Measurements from ENCODE around the gene YPEL1. TPM values are rescaled to one million over a fixed set of nuclear protein-coding genes. Genes with fewer than 3 reads are reported as not detected.

The YPEL1 gene
- total and polyA plus RNA-seq, 4 donors = 1.6 to 15.1 (median 3.5) TPM

DNA sequence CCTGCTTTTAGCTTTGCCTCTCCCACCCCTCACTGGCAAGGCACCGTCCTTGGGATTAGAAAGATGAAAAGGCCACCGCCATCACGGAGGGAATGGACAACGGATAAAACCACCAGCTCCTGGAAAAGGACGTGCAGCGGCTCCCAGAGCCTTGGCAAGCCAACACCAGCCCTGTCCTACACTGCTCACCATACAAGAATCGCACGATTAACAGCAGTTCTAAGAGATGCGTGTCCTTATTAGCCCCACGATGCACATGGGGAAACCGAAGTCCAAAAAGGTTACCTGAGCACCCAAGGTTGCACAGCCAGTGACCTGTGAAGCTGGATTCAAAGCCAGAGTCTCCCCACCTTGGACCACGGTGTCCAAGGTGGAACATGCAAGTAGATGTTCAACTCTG lies 7.3 kb downstream of the YPEL1 start:
- TF ChIP-seq, protein P1, sequence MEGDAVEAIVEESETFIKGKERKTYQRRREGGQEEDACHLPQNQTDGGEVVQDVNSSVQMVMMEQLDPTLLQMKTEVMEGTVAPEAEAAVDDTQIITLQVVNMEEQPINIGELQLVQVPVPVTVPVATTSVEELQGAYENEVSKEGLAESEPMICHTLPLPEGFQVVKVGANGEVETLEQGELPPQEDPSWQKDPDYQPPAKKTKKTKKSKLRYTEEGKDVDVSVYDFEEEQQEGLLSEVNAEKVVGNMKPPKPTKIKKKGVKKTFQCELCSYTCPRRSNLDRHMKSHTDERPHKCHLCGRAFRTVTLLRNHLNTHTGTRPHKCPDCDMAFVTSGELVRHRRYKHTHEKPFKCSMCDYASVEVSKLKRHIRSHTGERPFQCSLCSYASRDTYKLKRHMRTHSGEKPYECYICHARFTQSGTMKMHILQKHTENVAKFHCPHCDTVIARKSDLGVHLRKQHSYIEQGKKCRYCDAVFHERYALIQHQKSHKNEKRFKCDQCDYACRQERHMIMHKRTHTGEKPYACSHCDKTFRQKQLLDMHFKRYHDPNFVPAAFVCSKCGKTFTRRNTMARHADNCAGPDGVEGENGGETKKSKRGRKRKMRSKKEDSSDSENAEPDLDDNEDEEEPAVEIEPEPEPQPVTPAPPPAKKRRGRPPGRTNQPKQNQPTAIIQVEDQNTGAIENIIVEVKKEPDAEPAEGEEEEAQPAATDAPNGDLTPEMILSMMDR (IDR thresholded peaks at IDR 0.05; ENCODE audit: control extremely low read depth, extremely low read depth) = no peak
- ATAC-seq (ENCODE audit: insufficient read depth, low FRiP score) (no peak), DNase-seq (no peak)
- Histone ChIP-seq H3K27ac (ENCODE audit: low read depth in 1 of 2, low read length in 1 of 2) (no peak overlapping the region), H3K27me3 (ENCODE audit: control insufficient read depth in 3 of 3, insufficient read depth in 3 of 3, low read length in 2 of 3) (no peaks in the 10 kb centered on the region), H3K4me1 (ENCODE audit: control insufficient read depth in 5 of 5, insufficient read depth in 5 of 5, low read length in 5 of 5) (no peaks in the 10 kb centered on the region), H3K4me3 (no peak overlapping the region), H3K9me3 (ENCODE audit: control insufficient read depth in 4 of 4, insufficient read depth in 3 of 4, low read length in 3 of 4) (peaks cover 0 to 3% (median 0%) of the 10 kb centered on the region in 4 donors), H3K9ac (ENCODE audit: insufficient read depth in 1 of 2, low read length in 2 of 2) (no peak overlapping the region), H3K36me3 (ENCODE audit: control insufficient read depth in 4 of 4, insufficient read depth in 4 of 4, low read length in 4 of 4) (no peaks in the 10 kb centered on the region)
- WGBS, 2 donors = 80 to 81% methylated on average over 12 of the region's 12 CpGs

DNA sequence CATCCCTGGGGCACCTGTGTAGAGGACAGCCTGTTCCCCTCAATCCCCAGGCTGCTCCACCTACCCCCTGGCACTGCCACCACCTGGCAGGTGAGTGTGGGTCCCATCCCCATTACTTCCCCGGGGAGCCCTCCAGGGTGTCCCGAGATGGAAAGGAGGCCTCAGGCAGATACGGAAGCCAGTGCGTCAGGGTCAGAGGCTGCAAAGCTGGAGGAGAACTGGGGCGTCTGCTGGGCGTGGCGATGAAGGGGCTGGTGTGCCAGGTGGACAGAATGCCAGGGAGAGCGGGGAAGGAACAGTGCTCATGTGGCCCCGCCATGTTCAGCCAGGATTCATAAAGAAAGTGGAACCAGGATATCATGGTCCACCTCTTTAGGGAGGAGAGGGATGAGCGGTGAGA lies 7.8 kb downstream of the YPEL1 start:
- 94 to 97% methylated on average over 9 to 10 of the region's 10 CpGs for WGBS, 2 donors
- DNase-seq = no peak
- peaks cover 0 to 3% (median 0%) of the 10 kb centered on the region in 4 donors for H3K9me3 ChIP-seq (ENCODE audit: control insufficient read depth in 4 of 4, insufficient read depth in 3 of 4, low read length in 3 of 4)
- no peaks in the 10 kb centered on the region for H3K36me3 ChIP-seq (ENCODE audit: control insufficient read depth in 4 of 4, insufficient read depth in 4 of 4, low read length in 4 of 4)
- no peak overlapping the region for H3K27ac ChIP-seq (ENCODE audit: low read depth in 1 of 2, low read length in 1 of 2)
- H3K27me3 ChIP-seq (ENCODE audit: control insufficient read depth in 3 of 3, insufficient read depth in 3 of 3, low read length in 2 of 3) = no peaks in the 10 kb centered on the region
- no peaks in the 10 kb centered on the region for H3K4me1 ChIP-seq (ENCODE audit: control insufficient read depth in 5 of 5, insufficient read depth in 5 of 5, low read length in 5 of 5)
- H3K4me3 ChIP-seq = no peak overlapping the region
- TF ChIP-seq, protein P1 (IDR thresholded peaks at IDR 0.05; ENCODE audit: control extremely low read depth, extremely low read depth) = no peak
- no peak for ATAC-seq (ENCODE audit: insufficient read depth, low FRiP score)
- H3K9ac ChIP-seq (ENCODE audit: insufficient read depth in 1 of 2, low read length in 2 of 2) = no peak overlapping the region

DNA sequence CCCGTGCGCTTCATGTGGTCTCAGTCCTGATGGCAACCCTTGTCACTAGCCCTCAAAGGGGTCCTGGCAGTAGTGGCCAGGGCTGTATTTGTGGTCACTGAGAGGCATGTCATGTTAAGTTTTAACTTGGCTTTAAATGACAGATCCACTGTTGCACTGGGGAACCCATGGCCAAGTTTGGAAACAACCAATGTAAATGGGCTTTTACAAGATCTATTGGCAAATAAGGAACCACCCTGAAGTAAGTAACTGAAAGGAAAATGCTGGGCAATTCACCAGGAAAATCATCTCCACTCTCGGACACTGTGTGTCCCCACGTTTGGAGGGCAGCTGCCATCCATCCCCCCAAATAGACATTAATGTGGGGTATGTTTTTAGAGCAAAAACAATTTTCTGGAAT lies 8.4 kb downstream of the YPEL1 start:
- H3K9ac ChIP-seq (ENCODE audit: insufficient read depth in 1 of 2, low read length in 2 of 2) = no peak overlapping the region
- no peak overlapping the region for H3K27ac ChIP-seq (ENCODE audit: low read depth in 1 of 2, low read length in 1 of 2)
- H3K4me3 ChIP-seq = no peak overlapping the region
- TF ChIP-seq, protein P1 (IDR thresholded peaks at IDR 0.05; ENCODE audit: control extremely low read depth, extremely low read depth) = no peak
- 85 to 94% methylated on average over 4 of the region's 4 CpGs for WGBS, 2 donors
- ATAC-seq (ENCODE audit: insufficient read depth, low FRiP score) = no peak
- no peak for DNase-seq
- no peaks in the 10 kb centered on the region for H3K27me3 ChIP-seq (ENCODE audit: control insufficient read depth in 3 of 3, insufficient read depth in 3 of 3, low read length in 2 of 3)
- H3K9me3 ChIP-seq (ENCODE audit: control insufficient read depth in 4 of 4, insufficient read depth in 3 of 4, low read length in 3 of 4) = peaks cover 0 to 3% (median 0%) of the 10 kb centered on the region in 4 donors
- H3K4me1 ChIP-seq (ENCODE audit: control insufficient read depth in 5 of 5, insufficient read depth in 5 of 5, low read length in 5 of 5) = no peaks in the 10 kb centered on the region
- H3K36me3 ChIP-seq (ENCODE audit: control insufficient read depth in 4 of 4, insufficient read depth in 4 of 4, low read length in 4 of 4) = no peaks in the 10 kb centered on the region

DNA sequence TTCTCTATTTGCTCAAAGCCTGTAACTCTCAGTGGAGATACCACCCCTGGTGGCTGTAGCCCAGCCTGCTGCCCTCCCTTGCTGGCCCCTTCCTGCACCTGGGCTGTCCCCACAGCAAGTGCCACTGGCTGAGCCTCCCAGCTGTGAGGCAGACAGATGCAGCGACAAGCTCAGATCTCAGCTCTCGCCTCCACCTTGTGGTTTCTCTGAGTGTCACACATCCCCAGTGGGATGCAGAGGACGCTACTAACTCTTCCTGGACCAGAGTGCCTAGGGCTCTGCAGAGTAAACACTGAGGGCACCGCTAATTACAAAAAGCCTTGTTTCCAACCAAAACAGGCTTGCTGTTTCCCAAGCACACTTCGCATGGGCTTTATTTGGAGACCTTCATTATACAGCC lies 8.9 kb downstream of the YPEL1 start:
- ATAC-seq (ENCODE audit: insufficient read depth, low FRiP score) = no peak
- no peak for DNase-seq
- Histone ChIP-seq H3K4me3 (no peak overlapping the region), H3K27me3 (ENCODE audit: control insufficient read depth in 3 of 3, insufficient read depth in 3 of 3, low read length in 2 of 3) (no peaks in the 10 kb centered on the region), H3K36me3 (ENCODE audit: control insufficient read depth in 4 of 4, insufficient read depth in 4 of 4, low read length in 4 of 4) (no peaks in the 10 kb centered on the region), H3K9me3 (ENCODE audit: control insufficient read depth in 4 of 4, insufficient read depth in 3 of 4, low read length in 3 of 4) (peaks cover 0 to 3% (median 0%) of the 10 kb centered on the region in 4 donors), H3K27ac (ENCODE audit: low read depth in 1 of 2, low read length in 1 of 2) (no peak overlapping the region), H3K4me1 (ENCODE audit: control insufficient read depth in 5 of 5, insufficient read depth in 5 of 5, low read length in 5 of 5) (no peaks in the 10 kb centered on the region), H3K9ac (ENCODE audit: insufficient read depth in 1 of 2, low read length in 2 of 2) (no peak overlapping the region)
- WGBS, 2 donors = 60 to 75% methylated on average over 5 of the region's 5 CpGs
- TF ChIP-seq, protein P1 (IDR thresholded peaks at IDR 0.05; ENCODE audit: control extremely low read depth, extremely low read depth) = no peak

Measured in lung (tissue), 12 donors.